ENCODE results near the gene CCDC150.

DNA sequence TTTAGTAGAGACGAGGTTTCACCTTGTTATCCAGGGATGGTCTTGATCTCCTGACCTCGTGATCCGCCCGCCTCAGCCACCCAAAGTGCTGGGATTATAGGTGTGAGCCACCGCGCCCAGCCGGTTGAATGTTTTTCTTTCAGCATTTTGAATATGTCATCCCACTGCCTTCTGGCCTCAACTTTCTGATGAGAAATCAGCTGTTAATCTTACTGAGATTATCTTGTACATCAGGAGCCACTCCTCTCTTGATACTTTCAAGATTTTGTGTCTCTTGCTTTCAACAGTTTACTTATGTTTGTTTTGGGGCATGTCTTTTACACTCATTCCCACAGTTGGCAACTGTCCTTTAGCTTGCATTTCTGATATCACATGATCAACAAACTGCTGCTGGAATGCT lies 46.3 kb downstream of the CCDC150 start:
- TF ChIP-seq, protein P1, sequence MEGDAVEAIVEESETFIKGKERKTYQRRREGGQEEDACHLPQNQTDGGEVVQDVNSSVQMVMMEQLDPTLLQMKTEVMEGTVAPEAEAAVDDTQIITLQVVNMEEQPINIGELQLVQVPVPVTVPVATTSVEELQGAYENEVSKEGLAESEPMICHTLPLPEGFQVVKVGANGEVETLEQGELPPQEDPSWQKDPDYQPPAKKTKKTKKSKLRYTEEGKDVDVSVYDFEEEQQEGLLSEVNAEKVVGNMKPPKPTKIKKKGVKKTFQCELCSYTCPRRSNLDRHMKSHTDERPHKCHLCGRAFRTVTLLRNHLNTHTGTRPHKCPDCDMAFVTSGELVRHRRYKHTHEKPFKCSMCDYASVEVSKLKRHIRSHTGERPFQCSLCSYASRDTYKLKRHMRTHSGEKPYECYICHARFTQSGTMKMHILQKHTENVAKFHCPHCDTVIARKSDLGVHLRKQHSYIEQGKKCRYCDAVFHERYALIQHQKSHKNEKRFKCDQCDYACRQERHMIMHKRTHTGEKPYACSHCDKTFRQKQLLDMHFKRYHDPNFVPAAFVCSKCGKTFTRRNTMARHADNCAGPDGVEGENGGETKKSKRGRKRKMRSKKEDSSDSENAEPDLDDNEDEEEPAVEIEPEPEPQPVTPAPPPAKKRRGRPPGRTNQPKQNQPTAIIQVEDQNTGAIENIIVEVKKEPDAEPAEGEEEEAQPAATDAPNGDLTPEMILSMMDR (IDR thresholded peaks at IDR 0.05) = no peak
- TF ChIP-seq POLR2A (IDR thresholded peaks at IDR 0.05) (no peak), EP300 (IDR thresholded peaks at IDR 0.05) (no peak)

All from upper lobe of left lung (tissue), 4 donors.